OCI-LY7 (cell line): ENCODE measurements around the gene ESYT2. TPM values are rescaled to one million over a fixed set of nuclear protein-coding genes. Genes with fewer than 3 reads are reported as not detected.

Experiments
- BruUV-seq: library from RNA; stranded (reverse); fragments of 400-500 nt; replicated peaks from 2 replicates; lab custom pipeline; 2021; lab: Mats Ljungman, UMichigan
- CTCF ChIA-PET: fragments of 300-600 bp; sonication (Branson Sonifier 250); formaldehyde crosslinking; loops from one replicate; lab custom pipeline; 2022; ENCODE audit warnings: antibody characterized with exemption; ENCODE audit not compliant: unreplicated experiment; lab: Charles Lee
- POLR2A ChIA-PET: fragments of 300-600 bp; sonication (Branson Sonifier 250); formaldehyde crosslinking; loops from one replicate; lab custom pipeline; 2022; ENCODE audit warnings: antibody characterized with exemption; lab: Charles Lee
- DNase-seq: peaks from one replicate; pipeline ENCODE4 v3.0.0-alpha.2; 2015; ENCODE audit warnings: low spot score
- H2AFZ ChIP-seq: fragments of 200-600 bp; sonication (generic), shearing (Covaris generic); 2 replicates; pipeline ENCODE4 v1.6.1; 2014; ENCODE audit warnings: mild to moderate bottlenecking, antibody characterized with exemption, low read length, moderate library complexity
- H3K27ac ChIP-seq: fragments of 200-600 bp; sonication (generic); 2 replicates; pipeline ENCODE4 v1.5.1; 2014; ENCODE audit warnings: mixed run types, low read depth, mild to moderate bottlenecking, moderate library complexity, low read length, inconsistent platforms; ENCODE audit not compliant: poor library complexity, severe bottlenecking
- H3K36me3 ChIP-seq: fragments of 200-600 bp; sonication (generic); 2 replicates; pipeline ENCODE4 v1.6.1; 2014; ENCODE audit warnings: mild to moderate bottlenecking, antibody characterized with exemption, low read length, moderate library complexity, mixed read lengths; ENCODE audit not compliant: insufficient read depth
- H3K4me1 ChIP-seq: fragments of 200-600 bp; sonication (generic); 2 replicates; pipeline ENCODE4 v1.5.1; 2014; ENCODE audit warnings: mild to moderate bottlenecking, low read length; ENCODE audit not compliant: insufficient read depth, poor library complexity, severe bottlenecking
- H3K4me2 ChIP-seq: fragments of 200-600 bp; sonication (generic); 2 replicates; pipeline ENCODE4 v1.6.1; 2014; ENCODE audit warnings: mild to moderate bottlenecking, low read length
- H3K4me3 ChIP-seq: fragments of 200-600 bp; sonication (generic); 2 replicates; pipeline ENCODE4 v1.5.1; 2014; ENCODE audit warnings: mild to moderate bottlenecking, low read depth, low read length; ENCODE audit not compliant: poor library complexity, severe bottlenecking
- H3K79me2 ChIP-seq: fragments of 200-600 bp; sonication (generic); 2 replicates; pipeline ENCODE4 v1.6.1; 2016; ENCODE audit warnings: low read depth, mild to moderate bottlenecking, low read length, moderate library complexity, mixed read lengths; ENCODE audit not compliant: insufficient read depth
- H3K9me2 ChIP-seq: fragments of 200-600 bp; sonication (generic); 2 replicates; pipeline ENCODE4 v1.6.1; 2016; ENCODE audit warnings: mild to moderate bottlenecking, low read length, mixed read lengths; ENCODE audit not compliant: insufficient read depth
- H3K9me3 ChIP-seq: fragments of 200-600 bp; sonication (generic); 2 replicates; pipeline ENCODE4 v1.6.1; 2014; ENCODE audit warnings: mild to moderate bottlenecking, mixed run types, low read length, mixed read lengths
- H4K20me1 ChIP-seq: fragments of 200-600 bp; sonication (generic); 2 replicates; pipeline ENCODE4 v1.6.1; 2014; ENCODE audit warnings: mild to moderate bottlenecking, antibody characterized with exemption, low read length, moderate library complexity, mixed read lengths; ENCODE audit not compliant: insufficient read depth
- CTCF ChIP-seq: fragments of 200-600 bp; sonication (generic); conservative IDR thresholded peaks from 2 replicates; pipeline ENCODE4 v1.5.1; 2014; ENCODE audit warnings: mild to moderate bottlenecking, antibody characterized with exemption, low read length, moderate library complexity, mixed read lengths
- EZH2phosphoT487 ChIP-seq: fragments of 200-600 bp; sonication (generic); IDR thresholded peaks from 2 replicates; pipeline ENCODE4 v1.6.1; 2018; ENCODE audit warnings: low read depth, borderline replicate concordance, mild to moderate bottlenecking, mixed run types, antibody characterized with exemption, low read length, moderate library complexity, mixed read lengths
- intact Hi-C: fragments of 100-400 bp; cut with micrococcal nuclease; formaldehyde crosslinking; loops from one replicate; pipeline ENCODE4 v1.10.0; 2022; ENCODE audit not compliant: unreplicated experiment
- total RNA-seq, 2 experiments: library from RNA; depleted of rRNA in 1 of 2; stranded (reverse); fragments of >200 nt in 1 of 2; shearing (Covaris generic) in 1 of 2; gene quantifications; 2 replicates each; pipeline ENCODE4 v1.2.3, GENCODE V29; 2014 to 2022

The ESYT2 gene
- total RNA-seq, 2 experiments from 2014 or later, result 24.2 to 33.7 TPM

- no peak for TF ChIP-seq EZH2phosphoT487
- no peak for TF ChIP-seq CTCF
- no peak overlapping the region for H3K4me3 ChIP-seq
- CTCF ChIA-PET, result no interaction called here
- POLR2A ChIA-PET, result interaction anchor here (0.5 kb wide), 1 partner anchor 68 kb away, joined by 3 read pairs; no protein-coding TSS in a partner anchor
- BruUV-seq, result no TSS peak
- no peak overlapping the region for H3K4me2 ChIP-seq
- no peaks in the 10 kb centered on the region for H3K9me2 ChIP-seq
- H3K79me2 ChIP-seq, result no peaks in the 10 kb centered on the region
- no peaks in the 10 kb centered on the region for H4K20me1 ChIP-seq
- DNase-seq, result no peak
- H3K27ac ChIP-seq, result no peak overlapping the region
- no peaks in the 10 kb centered on the region for H3K4me1 ChIP-seq
- H3K9me3 ChIP-seq, result no peaks in the 10 kb centered on the region
- H2AFZ ChIP-seq, result no peak overlapping the region
- intact Hi-C loops, result no loop called here
- H3K36me3 ChIP-seq, result no peaks in the 10 kb centered on the region
Observed at GRCh38 chr7:158723714-158724385, 105.5 kb downstream of the ESYT2 start.

GRCh38 chr7:158723266-158723665, 106.0 kb downstream of the ESYT2 start:
- DNase-seq, result no peak
- Histone ChIP-seq H3K27ac (no peak overlapping the region), H3K4me3 (no peak overlapping the region), H2AFZ (no peak overlapping the region), H3K9me2 (no peaks in the 10 kb centered on the region), H3K36me3 (no peaks in the 10 kb centered on the region), H3K4me1 (no peaks in the 10 kb centered on the region), H3K4me2 (no peak overlapping the region), H4K20me1 (no peaks in the 10 kb centered on the region), H3K9me3 (no peaks in the 10 kb centered on the region), H3K79me2 (no peaks in the 10 kb centered on the region)
- POLR2A ChIA-PET, result interaction anchor here (0.5 kb wide), 1 partner anchor 69 kb away, joined by 3 read pairs; no protein-coding TSS in a partner anchor
- BruUV-seq, result no TSS peak
- TF ChIP-seq EZH2phosphoT487, result no peak
- no peak for TF ChIP-seq CTCF
- CTCF ChIA-PET, result no interaction called here
- intact Hi-C loops, result no loop called here

DNA sequence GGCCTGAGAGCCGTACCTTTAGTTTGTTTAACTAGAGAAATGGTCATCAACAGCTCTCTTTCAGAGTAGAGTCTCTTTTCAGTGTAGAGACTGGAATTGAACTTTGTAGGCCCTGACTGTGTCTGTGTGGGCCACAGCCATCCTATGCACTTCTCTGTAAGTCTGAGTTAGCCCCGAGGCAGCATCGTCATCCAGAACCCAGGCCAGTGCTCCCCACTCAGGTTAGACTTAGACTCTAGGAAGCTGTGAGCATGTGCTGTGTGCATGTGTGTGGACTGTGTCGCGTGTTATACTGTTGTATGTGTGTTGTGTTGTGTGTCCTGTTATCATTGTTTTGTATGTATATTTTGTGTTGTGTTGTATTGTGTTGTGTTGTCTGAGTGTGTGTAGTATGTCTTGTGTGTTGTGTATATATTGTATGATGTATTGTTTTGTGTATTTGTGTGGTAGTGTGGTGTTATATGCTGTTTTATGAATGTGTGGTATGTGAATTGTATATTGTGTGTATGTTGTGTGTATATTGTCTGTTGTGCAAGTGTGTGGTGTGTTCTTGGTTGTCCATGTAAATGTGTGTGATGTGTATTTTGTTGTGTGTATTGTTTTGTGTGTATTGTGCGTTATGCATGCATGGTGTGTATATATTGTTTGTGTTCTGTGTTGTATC, 106.6 kb downstream of the ESYT2 start:
- H3K9me2 ChIP-seq, result no peaks in the 10 kb centered on the region
- H3K27ac ChIP-seq, result no peak overlapping the region
- no peaks in the 10 kb centered on the region for H3K79me2 ChIP-seq
- ChIA-PET POLR2A (interaction anchor here (0.6 kb wide), 1 partner anchor 151 kb away, joined by 3 read pairs; no protein-coding TSS in a partner anchor), CTCF (no interaction called here)
- no TSS peak for BruUV-seq
- no peaks in the 10 kb centered on the region for H3K4me1 ChIP-seq
- H3K9me3 ChIP-seq, result no peaks in the 10 kb centered on the region
- DNase-seq, result no peak
- no peak overlapping the region for H3K4me3 ChIP-seq
- no peak for TF ChIP-seq EZH2phosphoT487
- TF ChIP-seq CTCF, result no peak
- H4K20me1 ChIP-seq, result no peaks in the 10 kb centered on the region
- H3K4me2 ChIP-seq, result no peak overlapping the region
- H3K36me3 ChIP-seq, result no peaks in the 10 kb centered on the region
- H2AFZ ChIP-seq, result no peak overlapping the region
- intact Hi-C loops, result no loop called here
